Activated naive CD8-positive, alpha-beta T cell treated with anti-CD3 and anti-CD28 coated beads, Interleukin-2, amount 10 ng/mL, durations not matched to agents 7 days and 5 days (primary cell): ENCODE data around the gene KIAA1671. TPM values are rescaled to one million over a fixed set of nuclear protein-coding genes. Genes with fewer than 3 reads are reported as not detected.
"Not testable (repeated sequence)": the region's sequence is repeated elsewhere in the genome, so short reads cannot be mapped to it uniquely, and the experiment has no call there.

Experiments used
- ATAC-seq: fragments of 150-1000 bp; cut with Tn5 transposase; one replicate; pipeline ENCODE4 v1.10.0; 2021; ENCODE audit warnings: low read depth, moderate library complexity
- POLR2A ChIA-PET: fragments of 350-600 bp; sonication (Branson Sonifier 250); formaldehyde crosslinking; loops from one replicate; lab custom pipeline; 2021; ENCODE audit warnings: antibody characterized with exemption; lab: Charles Lee
- DNase-seq: peaks from one replicate; pipeline ENCODE4 v3.0.0; 2021
- H3K27ac Mint-ChIP-seq: one replicate; pipeline ENCODE4 v1.8.0; 2022; ENCODE audit warnings: mild to moderate bottlenecking, mixed read lengths
- H3K27me3 Mint-ChIP-seq: one replicate; pipeline ENCODE4 v1.8.0; 2022; ENCODE audit warnings: mild to moderate bottlenecking, moderate library complexity, mixed read lengths
- H3K36me3 Mint-ChIP-seq: one replicate; pipeline ENCODE4 v1.8.0; 2021; ENCODE audit warnings: mild to moderate bottlenecking, mixed read lengths
- H3K4me1 Mint-ChIP-seq: one replicate; pipeline ENCODE4 v1.8.0; 2021; ENCODE audit warnings: mixed read lengths
- H3K4me3 Mint-ChIP-seq: one replicate; pipeline ENCODE4 v1.8.0; 2022; ENCODE audit warnings: mild to moderate bottlenecking, moderate library complexity, mixed read lengths
- H3K9me3 Mint-ChIP-seq: one replicate; pipeline ENCODE4 v1.8.0; 2021; ENCODE audit warnings: mixed read lengths
- total RNA-seq, 2 experiments: library from RNA; stranded (reverse); gene quantifications; one replicate each; pipeline ENCODE4 v1.2.3, GENCODE V29; 2021

KIAA1671 gene
- total RNA-seq, 2 experiments from 2014 or later, result 10.0 to 10.5 TPM

- ATAC-seq (no peak), DNase-seq (no peak)
- POLR2A ChIA-PET, result no interaction called here
- H3K4me1 Mint-ChIP-seq, result peaks cover 17% of the 10 kb centered on the region
- H3K36me3 Mint-ChIP-seq, result no peaks in the 10 kb centered on the region
- peak overlapping the region; percentile 25 for H3K27ac Mint-ChIP-seq
- H3K9me3 Mint-ChIP-seq, result no peaks in the 10 kb centered on the region
- no peaks in the 10 kb centered on the region for H3K27me3 Mint-ChIP-seq
- no peak overlapping the region for H3K4me3 Mint-ChIP-seq
These were observed 248.5 kb downstream of the KIAA1671 start for GRCh38 chr22:25200967-25201366.

DNA sequence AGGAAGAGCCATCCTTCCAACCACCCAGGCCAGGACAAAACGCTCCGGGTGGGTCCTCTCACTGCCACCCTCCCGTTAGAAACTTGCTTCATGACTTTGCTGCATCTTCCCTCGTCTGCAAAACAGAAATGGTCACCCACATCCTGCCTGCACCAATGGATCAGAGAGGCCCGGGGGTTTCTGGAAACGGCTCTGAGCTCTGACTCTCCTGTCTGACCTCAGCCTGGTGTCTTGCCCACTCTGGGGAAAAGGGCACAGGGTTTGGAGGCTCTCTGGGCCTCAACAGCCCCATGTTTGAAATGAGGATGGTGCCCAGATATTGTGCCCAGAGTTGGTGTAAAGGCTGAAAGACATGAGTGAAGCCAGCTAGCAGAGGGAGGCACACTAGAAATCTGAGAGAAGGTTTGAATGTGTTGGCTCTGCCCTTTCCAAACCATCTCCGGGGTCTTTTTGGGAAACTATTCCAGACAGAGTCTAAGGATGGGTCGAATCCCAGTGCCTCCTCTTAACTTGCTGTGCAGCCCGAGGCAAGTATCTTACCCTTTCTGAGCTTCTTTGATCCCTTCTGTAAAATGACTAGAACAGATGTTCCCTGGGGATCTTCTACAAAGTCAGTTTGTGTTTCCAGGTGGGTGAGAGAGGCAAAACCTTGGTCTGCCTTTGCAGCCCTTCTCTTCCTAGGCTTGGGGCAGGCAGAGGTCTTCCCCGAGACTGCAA is 249.2 kb downstream of the KIAA1671 start:
- ATAC-seq (peak; percentile 62), DNase-seq (no peak)
- POLR2A ChIA-PET, result interaction anchor here (0.6 to 0.8 kb wide), 2 partner anchors 14 to 120 kb away, joined by 3 read pairs; no protein-coding TSS in a partner anchor
- H3K4me1 Mint-ChIP-seq, result peaks cover 17% of the 10 kb centered on the region
- H3K27ac Mint-ChIP-seq, result peak overlapping the region; percentile 15
- no peak overlapping the region for H3K4me3 Mint-ChIP-seq
- H3K27me3 Mint-ChIP-seq, result no peaks in the 10 kb centered on the region
- H3K9me3 Mint-ChIP-seq, result no peaks in the 10 kb centered on the region
- no peaks in the 10 kb centered on the region for H3K36me3 Mint-ChIP-seq

DNA sequence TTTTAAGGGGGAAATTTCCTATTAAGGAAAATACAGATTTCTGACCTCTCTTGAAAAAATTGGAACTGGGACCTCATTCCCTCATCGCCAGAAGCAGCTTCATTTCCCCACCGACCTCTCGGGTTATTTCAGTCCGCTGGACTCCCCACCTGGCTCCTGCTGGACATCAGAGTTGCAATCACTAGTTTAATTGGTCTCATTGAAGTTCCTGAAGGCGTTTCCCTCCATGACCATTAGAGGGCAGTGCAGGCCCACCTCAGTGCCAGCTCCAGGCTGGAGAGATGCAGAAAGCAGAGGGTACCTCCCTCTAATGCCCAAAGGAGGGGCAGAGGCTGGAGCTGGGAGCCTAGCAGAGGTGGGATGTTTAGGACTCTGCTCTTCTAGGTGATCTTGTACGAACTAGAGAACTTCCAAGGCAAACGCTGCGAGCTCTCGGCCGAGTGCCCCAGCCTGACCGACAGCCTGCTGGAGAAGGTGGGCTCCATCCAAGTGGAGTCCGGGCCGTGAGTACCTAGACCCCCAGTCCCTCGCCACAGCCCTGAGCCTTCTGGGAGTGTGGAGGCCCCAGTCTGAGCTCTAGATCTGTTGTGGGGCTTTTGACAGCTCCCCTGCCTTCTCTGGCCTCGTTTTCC is 249.9 kb downstream of the KIAA1671 start:
- Mint-ChIP-seq H3K27me3 (no peaks in the 10 kb centered on the region), H3K4me3 (no peak overlapping the region), H3K36me3 (no peaks in the 10 kb centered on the region), H3K4me1 (peaks cover 17% of the 10 kb centered on the region), H3K9me3 (no peaks in the 10 kb centered on the region), H3K27ac (peak overlapping the region; percentile 39)
- POLR2A ChIA-PET, result interaction anchor here (0.8 kb wide), 1 partner anchor 121 kb away, joined by 3 read pairs; no protein-coding TSS in a partner anchor
- peak; percentile 65 for DNase-seq
- peak; percentile 37 for ATAC-seq

GRCh38 chr22:25203082-25203481 is 250.6 kb downstream of the KIAA1671 start:
- no peaks in the 10 kb centered on the region for H3K27me3 Mint-ChIP-seq
- ATAC-seq (no peak), DNase-seq (no peak)
- H3K27ac Mint-ChIP-seq, result no peak overlapping the region
- no peaks in the 10 kb centered on the region for H3K9me3 Mint-ChIP-seq
- POLR2A ChIA-PET, result no interaction called here
- peaks cover 17% of the 10 kb centered on the region for H3K4me1 Mint-ChIP-seq
- H3K36me3 Mint-ChIP-seq, result no peaks in the 10 kb centered on the region
- no peak overlapping the region for H3K4me3 Mint-ChIP-seq

- H3K27ac Mint-ChIP-seq, H3K36me3 Mint-ChIP-seq, DNase-seq, ATAC-seq, H3K27me3 Mint-ChIP-seq, H3K4me3 Mint-ChIP-seq, H3K9me3 Mint-ChIP-seq, POLR2A ChIA-PET: not testable (repeated sequence)
- peaks cover 13% of the 10 kb centered on the region for H3K4me1 Mint-ChIP-seq
These were observed 252.0 kb downstream of the KIAA1671 start for GRCh38 chr22:25204547-25204946.

DNA sequence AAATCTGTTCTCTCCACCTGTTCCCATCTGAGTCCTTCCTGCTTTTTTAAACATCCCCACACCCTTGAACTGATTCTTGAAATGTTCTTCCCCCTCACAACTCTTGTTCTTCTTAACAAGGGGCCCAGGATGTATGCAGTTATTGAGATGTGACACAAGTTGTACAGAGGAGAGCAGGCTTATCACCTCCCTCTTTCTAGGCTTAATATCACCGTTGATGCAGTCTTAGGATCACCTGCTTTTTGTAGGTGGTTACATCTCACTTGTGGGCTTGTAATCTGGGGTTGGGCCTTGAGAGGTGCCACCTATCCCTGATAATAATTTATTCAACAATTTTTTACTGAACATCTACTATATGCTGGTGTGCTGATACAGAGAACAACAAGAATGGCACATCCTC is 253.3 kb downstream of the KIAA1671 start:
- Mint-ChIP-seq H3K27ac (no peak overlapping the region), H3K36me3 (no peaks in the 10 kb centered on the region), H3K4me3 (no peak overlapping the region), H3K9me3 (no peaks in the 10 kb centered on the region), H3K27me3 (no peaks in the 10 kb centered on the region), H3K4me1 (peaks cover 10% of the 10 kb centered on the region)
- ATAC-seq (no peak), DNase-seq (no peak)
- POLR2A ChIA-PET, result no interaction called here

GRCh38 chr22:25206998-25207397 is 254.5 kb downstream of the KIAA1671 start:
- DNase-seq, result no peak
- Mint-ChIP-seq H3K4me1 (peaks cover 2% of the 10 kb centered on the region), H3K27ac (no peak overlapping the region), H3K9me3 (no peaks in the 10 kb centered on the region), H3K36me3 (no peaks in the 10 kb centered on the region), H3K27me3 (no peaks in the 10 kb centered on the region), H3K4me3 (no peak overlapping the region)
- ATAC-seq, result no peak
- POLR2A ChIA-PET, result no interaction called here

DNA sequence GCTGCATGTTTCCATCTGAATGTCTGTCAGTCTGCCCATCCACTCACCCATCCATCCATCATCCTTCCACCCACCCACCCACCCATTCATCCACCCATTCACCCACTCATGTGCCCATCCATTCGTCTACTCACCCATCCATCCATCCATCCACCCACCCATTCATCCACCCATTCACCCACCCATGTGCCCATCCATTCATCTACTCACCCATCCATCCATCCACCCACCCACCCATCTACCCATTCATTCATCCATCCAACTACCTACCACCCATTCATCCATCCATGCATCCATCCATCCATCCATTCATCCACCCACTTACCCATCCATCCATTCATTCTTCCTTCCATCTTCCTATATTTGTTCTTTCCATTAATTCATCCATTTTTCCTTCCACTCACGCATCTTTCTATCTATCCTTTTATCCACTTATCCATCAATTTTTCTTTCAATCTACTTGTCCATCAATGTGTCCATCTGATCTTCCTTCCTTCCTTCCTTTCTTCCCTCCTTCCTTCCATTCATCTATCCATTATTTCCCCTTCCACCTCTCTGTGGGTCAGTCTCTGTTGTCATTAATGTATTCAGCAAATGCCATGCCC is 255.1 kb downstream of the KIAA1671 start:
- no peak overlapping the region for H3K4me3 Mint-ChIP-seq
- ATAC-seq, result no peak

DNA sequence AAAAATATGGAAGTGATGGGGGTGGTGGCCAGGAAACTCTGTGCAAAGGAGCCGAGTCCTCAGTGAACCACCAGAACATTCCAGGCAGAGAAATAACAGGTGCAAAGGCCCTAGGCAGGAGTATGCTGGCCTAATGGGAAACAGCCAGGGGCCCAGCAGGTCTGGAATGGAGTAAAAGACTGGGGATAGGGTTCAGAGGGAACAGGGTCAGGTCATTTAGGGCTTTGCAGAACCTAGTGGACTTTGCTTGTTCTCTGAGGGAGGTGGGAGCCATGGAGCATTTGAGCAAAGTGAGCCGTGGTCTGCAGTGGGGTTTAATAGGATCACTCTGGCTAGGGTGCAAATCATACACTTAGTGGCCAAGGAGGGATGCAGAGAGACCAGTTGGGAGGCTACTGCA is 255.8 kb downstream of the KIAA1671 start:
- POLR2A ChIA-PET, result no interaction called here
- H3K27me3 Mint-ChIP-seq, result no peaks in the 10 kb centered on the region
- no peaks in the 10 kb centered on the region for H3K4me1 Mint-ChIP-seq
- no peaks in the 10 kb centered on the region for H3K9me3 Mint-ChIP-seq
- no peaks in the 10 kb centered on the region for H3K36me3 Mint-ChIP-seq
- no peak for DNase-seq
- H3K4me3 Mint-ChIP-seq, result no peak overlapping the region
- ATAC-seq, result no peak
- H3K27ac Mint-ChIP-seq, result no peak overlapping the region

More for the DNA sequence above, 255.1 kb downstream of the KIAA1671 start:
- DNase-seq, result no peak
- no peak overlapping the region for H3K27ac Mint-ChIP-seq
- no peaks in the 10 kb centered on the region for H3K27me3 Mint-ChIP-seq
- POLR2A ChIA-PET, result no interaction called here
- H3K36me3 Mint-ChIP-seq, result no peaks in the 10 kb centered on the region
- no peaks in the 10 kb centered on the region for H3K9me3 Mint-ChIP-seq
- no peaks in the 10 kb centered on the region for H3K4me1 Mint-ChIP-seq

DNA sequence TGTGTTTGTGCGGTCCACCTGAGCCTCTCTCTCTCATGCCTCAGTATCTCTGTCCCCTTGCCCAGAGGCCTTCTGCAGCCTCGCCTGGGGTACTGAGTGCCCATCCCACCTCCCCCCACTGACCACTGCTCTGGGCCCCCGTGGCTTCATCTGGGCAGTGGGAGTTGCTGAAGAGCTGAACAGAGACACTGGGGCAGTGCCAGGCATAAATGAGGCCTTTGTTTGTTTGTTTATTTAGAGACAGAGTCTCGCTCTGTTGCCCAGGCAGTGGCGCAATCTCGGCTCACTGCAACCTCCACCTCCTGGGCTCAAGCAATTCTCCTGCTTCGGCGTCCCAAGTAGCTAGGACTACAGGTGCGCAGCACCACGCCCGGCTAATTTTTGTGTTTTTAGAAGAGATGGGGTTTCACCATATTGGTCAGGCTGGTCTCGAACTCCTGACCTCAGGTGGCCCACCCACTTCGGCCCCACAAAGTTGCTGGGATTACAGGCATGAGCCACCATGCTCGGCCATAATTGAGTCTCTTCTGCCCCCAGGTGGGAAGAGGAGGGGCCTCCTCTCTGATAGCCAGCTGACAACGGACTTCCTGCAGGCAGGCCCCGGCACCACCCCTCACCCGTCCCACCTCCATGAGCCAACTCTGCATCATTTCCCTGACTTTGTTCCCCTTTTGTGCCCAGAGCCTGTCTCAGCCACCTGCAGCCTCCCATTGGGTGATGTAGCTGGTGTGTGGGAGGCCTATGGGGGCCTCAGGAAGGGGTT is 256.4 kb downstream of the KIAA1671 start:
- Mint-ChIP-seq H3K4me3 (no peak overlapping the region), H3K4me1 (no peaks in the 10 kb centered on the region), H3K9me3 (no peaks in the 10 kb centered on the region), H3K36me3 (no peaks in the 10 kb centered on the region), H3K27me3 (no peaks in the 10 kb centered on the region), H3K27ac (no peak overlapping the region)
- no peak for DNase-seq
- POLR2A ChIA-PET, result no interaction called here
- no peak for ATAC-seq

DNA sequence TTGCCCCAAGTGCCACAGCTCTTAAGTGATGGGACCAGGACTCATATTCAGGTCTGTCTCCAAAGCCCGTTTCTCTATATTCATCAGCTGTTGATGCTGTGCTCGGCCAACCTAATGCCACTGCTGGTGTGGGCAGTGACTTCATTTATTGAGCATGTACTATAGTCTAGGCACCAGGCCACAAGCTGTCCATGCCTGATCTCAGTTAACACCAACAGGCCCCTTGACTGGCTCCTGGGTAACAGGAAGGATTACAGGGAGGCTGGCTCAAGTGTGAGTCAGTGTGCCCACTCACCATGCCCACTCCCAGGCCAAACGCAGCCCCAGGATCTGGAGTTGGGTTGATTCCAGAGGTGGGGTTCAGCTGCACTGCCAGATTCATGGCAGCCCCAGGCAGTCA is 258.3 kb downstream of the KIAA1671 start:
- Mint-ChIP-seq H3K9me3 (no peaks in the 10 kb centered on the region), H3K4me3 (no peak overlapping the region), H3K36me3 (no peaks in the 10 kb centered on the region), H3K27ac (no peak overlapping the region), H3K4me1 (peaks cover 2% of the 10 kb centered on the region), H3K27me3 (no peaks in the 10 kb centered on the region)
- DNase-seq, result no peak
- no peak for ATAC-seq
- POLR2A ChIA-PET, result no interaction called here

DNA sequence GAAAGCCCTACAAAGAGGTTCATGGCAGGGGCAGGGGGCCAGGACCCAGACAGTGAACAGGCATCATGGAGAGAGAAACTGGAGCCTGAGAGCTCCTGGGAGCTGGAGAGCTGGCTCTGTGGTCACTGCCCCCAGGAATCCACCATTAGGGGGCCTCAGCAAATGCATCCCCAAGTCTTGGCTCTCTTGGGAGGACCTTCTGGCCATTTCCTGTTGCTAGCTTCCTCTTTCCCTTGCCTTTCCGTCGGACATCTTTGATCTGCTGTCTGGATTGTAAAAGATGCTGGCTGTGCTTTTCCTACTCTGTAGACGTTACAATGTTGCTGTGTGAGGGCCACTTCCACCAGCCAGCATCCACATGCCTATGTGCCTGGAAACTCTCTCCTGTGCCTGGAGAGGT is 259.8 kb downstream of the KIAA1671 start:
- ATAC-seq, result no peak
- DNase-seq, result no peak
- no peak overlapping the region for H3K27ac Mint-ChIP-seq
- POLR2A ChIA-PET, result no interaction called here
- H3K36me3 Mint-ChIP-seq, result no peaks in the 10 kb centered on the region
- H3K27me3 Mint-ChIP-seq, result peaks cover 4% of the 10 kb centered on the region
- peaks cover 2% of the 10 kb centered on the region for H3K4me1 Mint-ChIP-seq
- no peaks in the 10 kb centered on the region for H3K9me3 Mint-ChIP-seq
- no peak overlapping the region for H3K4me3 Mint-ChIP-seq

- Mint-ChIP-seq H3K9me3 (no peaks in the 10 kb centered on the region), H3K27ac (no peak overlapping the region), H3K4me1 (peaks cover 2% of the 10 kb centered on the region), H3K4me3 (no peak overlapping the region), H3K36me3 (no peaks in the 10 kb centered on the region), H3K27me3 (peaks cover 4% of the 10 kb centered on the region)
- POLR2A ChIA-PET, result no interaction called here
- DNase-seq (no peak), ATAC-seq (no peak)
These were observed 260.7 kb downstream of the KIAA1671 start for GRCh38 chr22:25213221-25213620.
